ENCODE measurements around the gene ACTR1A. TPM values are rescaled to one million over a fixed set of nuclear protein-coding genes. Genes with fewer than 3 reads are reported as not detected.
A peak's percentile ranks its signal among the peaks of the same experiment; 100 is the strongest.

ACTR1A gene
- total RNA-seq (2021) = 128 and 130 TPM in 2 replicates
- percentile 81 among the genes with signal in this experiment for Bru-seq, nascent RNA
- BruChase-seq, experiment 1, labeled RNA remaining after a 2-hour chase = percentile 81 among the genes with signal in this experiment
- BruChase-seq, experiment 2, labeled RNA remaining after a 6-hour chase = percentile 92 among the genes with signal in this experiment
- long read RNA-seq, transcript ACTR1A-201 (11 exons, 2,829 nt) = major isoform, 424 of 504 reads
- long read RNA-seq, partial matches to known transcripts = 26 of 504 reads
- long read RNA-seq, other reads (novel, unspliced or antisense) = 54 of 504 reads

DNA sequence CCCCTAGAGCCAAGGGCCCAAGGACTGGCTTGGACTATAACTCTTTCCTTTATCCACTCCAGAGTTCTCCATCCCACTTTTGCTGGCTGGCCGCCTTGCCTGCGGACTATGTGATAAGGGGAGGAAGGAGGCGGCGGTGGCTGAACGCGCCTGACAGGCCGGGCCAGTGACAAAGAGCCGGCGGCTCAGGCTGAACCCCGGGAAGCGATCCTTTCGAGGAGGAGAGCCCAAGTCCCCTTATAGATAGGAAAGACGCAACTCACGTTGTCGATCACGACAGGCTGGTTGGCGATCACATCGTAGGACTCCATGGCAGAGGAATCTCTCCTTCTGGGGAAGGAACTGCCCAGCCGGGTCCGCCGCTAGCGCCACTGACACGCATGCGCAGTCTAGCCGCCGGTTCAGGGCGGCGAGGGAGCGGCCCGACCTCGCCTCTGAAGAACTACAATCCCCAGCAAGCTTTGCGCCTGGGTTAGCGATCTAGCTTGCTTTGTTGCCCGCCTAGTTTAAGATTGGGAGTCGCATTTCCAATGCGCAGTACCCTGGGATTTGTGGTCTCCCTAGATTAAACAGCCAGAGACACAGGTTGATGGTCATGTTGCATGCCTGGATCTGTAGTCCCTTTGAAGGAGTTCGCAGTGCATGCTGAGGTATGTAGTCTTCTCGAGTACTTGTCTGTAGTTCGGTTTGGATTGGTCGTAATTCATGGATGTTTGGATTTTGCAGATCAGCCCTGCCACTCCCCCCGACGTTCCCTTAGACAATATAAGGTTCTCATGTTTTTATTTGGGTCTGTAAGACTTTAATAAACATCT, at the start of gene ACTR1A:
TSS of gene ACTR1A (minus strand) at position 376 of the 815 bp plus-strand sequence. CDS start at position 311, 65 bp downstream.
- CTCF ChIA-PET = interaction anchor here (3.4 kb wide), 1 partner anchor 81 kb away, joined by 29 read pairs; no protein-coding TSS in a partner anchor
- peaks cover 3% of the 10 kb centered on the region for H3K36me3 ChIP-seq (ENCODE audit: insufficient read depth, low read length, poor library complexity, severe bottlenecking)
- H3K9me3 ChIP-seq (ENCODE audit: low read depth, low read length, poor library complexity, severe bottlenecking) = no peaks in the 10 kb centered on the region
- H3K27me3 ChIP-seq (replicated peaks; ENCODE audit: insufficient read depth, low read depth, low read length, poor library complexity) = no peaks in the 10 kb centered on the region
- TF ChIP-seq CTCF (conservative IDR thresholded peaks at IDR 0.05; ENCODE audit: low read depth, low read length) (no peak), EZH2 (IDR thresholded peaks at IDR 0.05; ENCODE audit: borderline replicate concordance, low read depth, low read length, poor library complexity, severe bottlenecking) (no peak)
- BruUV-seq (replicated peaks) = no TSS peak
- peak; percentile 100 for DNase-seq (ENCODE audit: low spot score)
- H3K4me3 ChIP-seq (ENCODE audit: low read depth, low read length, poor library complexity, severe bottlenecking) = peak within 1 kb of the TSS; percentile 89
- POLR2A ChIA-PET (ENCODE audit: low non-redundant PET) = interaction anchor here (1.0 kb wide), 1 partner anchor 70 kb away, joined by 3 read pairs; the partner anchor contains the start of gene CUEDC2
- intact Hi-C loops (cut with micrococcal nuclease; ENCODE audit: unreplicated experiment) = loop anchor here (1.0 to 5.0 kb wide), 5 partner anchors 82 to 350 kb away; partner anchors contain the start of genes ARL3, NOLC1 and SFXN2
- peak within 1 kb of the TSS; percentile 78 for H3K27ac ChIP-seq (ENCODE audit: low read depth, low read length, poor library complexity, severe bottlenecking)
- peaks cover 12% of the 10 kb centered on the region for H3K4me1 ChIP-seq (ENCODE audit: insufficient read depth, low read length, poor library complexity, severe bottlenecking)

- POLR2A ChIA-PET (ENCODE audit: low non-redundant PET) = no interaction called here
- no TSS peak for BruUV-seq (replicated peaks)
- H3K4me1 ChIP-seq (ENCODE audit: insufficient read depth, low read length, poor library complexity, severe bottlenecking) = no peaks in the 10 kb centered on the region
- H3K4me3 ChIP-seq (ENCODE audit: low read depth, low read length, poor library complexity, severe bottlenecking) = no peak overlapping the region
- no peak for DNase-seq (ENCODE audit: low spot score)
- no peaks in the 10 kb centered on the region for H3K27me3 ChIP-seq (replicated peaks; ENCODE audit: insufficient read depth, low read depth, low read length, poor library complexity)
- H3K36me3 ChIP-seq (ENCODE audit: insufficient read depth, low read length, poor library complexity, severe bottlenecking) = no peaks in the 10 kb centered on the region
- TF ChIP-seq CTCF (conservative IDR thresholded peaks at IDR 0.05; ENCODE audit: low read depth, low read length) = no peak
- TF ChIP-seq EZH2 (IDR thresholded peaks at IDR 0.05; ENCODE audit: borderline replicate concordance, low read depth, low read length, poor library complexity, severe bottlenecking) = no peak
- CTCF ChIA-PET = no interaction called here
- H3K27ac ChIP-seq (ENCODE audit: low read depth, low read length, poor library complexity, severe bottlenecking) = no peak overlapping the region
- H3K9me3 ChIP-seq (ENCODE audit: low read depth, low read length, poor library complexity, severe bottlenecking) = no peaks in the 10 kb centered on the region
- intact Hi-C loops (cut with micrococcal nuclease; ENCODE audit: unreplicated experiment) = no loop called here
Observed at GRCh38 chr10:102550636-102551210, 48.2 kb upstream of the ACTR1A start.

- no peaks in the 10 kb centered on the region for H3K27me3 ChIP-seq (replicated peaks; ENCODE audit: insufficient read depth, low read depth, low read length, poor library complexity)
- DNase-seq (ENCODE audit: low spot score) = no peak
- H3K4me3 ChIP-seq (ENCODE audit: low read depth, low read length, poor library complexity, severe bottlenecking) = no peak overlapping the region
- no peaks in the 10 kb centered on the region for H3K36me3 ChIP-seq (ENCODE audit: insufficient read depth, low read length, poor library complexity, severe bottlenecking)
- no TSS peak for BruUV-seq (replicated peaks)
- CTCF ChIA-PET = no interaction called here
- H3K27ac ChIP-seq (ENCODE audit: low read depth, low read length, poor library complexity, severe bottlenecking) = no peak overlapping the region
- no peaks in the 10 kb centered on the region for H3K9me3 ChIP-seq (ENCODE audit: low read depth, low read length, poor library complexity, severe bottlenecking)
- no peaks in the 10 kb centered on the region for H3K4me1 ChIP-seq (ENCODE audit: insufficient read depth, low read length, poor library complexity, severe bottlenecking)
- intact Hi-C loops (cut with micrococcal nuclease; ENCODE audit: unreplicated experiment) = no loop called here
- no peak for TF ChIP-seq CTCF (conservative IDR thresholded peaks at IDR 0.05; ENCODE audit: low read depth, low read length)
- no peak for TF ChIP-seq EZH2 (IDR thresholded peaks at IDR 0.05; ENCODE audit: borderline replicate concordance, low read depth, low read length, poor library complexity, severe bottlenecking)
- POLR2A ChIA-PET (ENCODE audit: low non-redundant PET) = no interaction called here
Observed at GRCh38 chr10:102549549-102549948, 47.0 kb upstream of the ACTR1A start.
